NOMO-1 (cell line): ENCODE results near the gene GGTA1.

Experiments used
- DNase-seq, 2 experiments: peaks; one replicate each; lab custom pipeline; 2025; ENCODE audit not compliant: unreplicated experiment in 2 of 2; lab: John Stamatoyannopoulos, UW

The GGTA1 gene

DNA sequence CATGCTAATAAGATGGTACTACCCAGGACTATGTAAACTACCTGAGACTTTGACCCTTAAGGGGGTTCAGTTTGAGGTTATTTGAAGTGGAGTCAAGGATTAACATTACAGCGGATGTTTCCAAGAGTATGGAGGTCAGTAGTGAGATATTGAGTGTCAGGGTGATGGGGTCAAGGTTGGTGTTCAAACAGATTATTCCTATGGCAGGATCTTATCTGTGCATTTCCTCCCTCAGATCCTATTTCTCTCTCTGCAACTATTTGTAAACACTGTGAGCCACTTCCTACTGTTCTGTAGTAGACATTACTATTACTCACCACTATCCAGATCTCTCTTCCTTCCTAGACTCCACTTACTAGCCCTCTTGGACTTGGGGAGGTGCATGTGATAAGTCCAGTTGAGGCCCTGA lies 75.6 kb downstream of the GGTA1 start:
- no peak for DNase-seq

DNA sequence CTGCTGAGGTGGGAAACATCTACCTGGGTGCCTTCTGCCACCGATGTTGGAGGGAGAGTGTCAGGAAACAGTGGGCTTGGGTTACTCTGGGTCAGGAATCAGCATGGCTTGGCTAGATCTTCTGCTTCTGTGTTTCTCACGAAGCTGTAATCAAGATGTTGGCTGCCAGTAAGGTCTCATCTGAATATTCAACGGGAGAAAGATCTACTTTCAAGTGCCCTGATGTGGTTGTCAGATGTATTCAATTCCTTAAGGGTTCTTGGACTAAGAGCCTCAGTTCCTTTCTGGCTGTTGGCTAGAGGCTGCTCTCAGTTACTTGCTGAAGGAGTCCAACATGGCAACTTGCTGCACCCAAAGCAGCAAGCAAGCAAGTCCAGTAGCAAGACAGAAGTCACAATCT lies 87.7 kb downstream of the GGTA1 start:
- DNase-seq: no peak

- DNase-seq: no peak
Measured at GRCh38 chr9:121405899-121406298, 93.7 kb downstream of the GGTA1 start.
